Stimulated activated CD8-positive, alpha-beta memory T cell treated with anti-CD3 and anti-CD28 coated beads, Interleukin-7, amount 100 ng/mL, for 48 hours (primary cell): ENCODE measurements around the gene SWI5.
A peak's percentile ranks its signal among the peaks of the same experiment; 100 is the strongest.
"Not testable (repeated sequence)": the region's sequence is repeated elsewhere in the genome, so short reads cannot be mapped to it uniquely, and the experiment has no call there.

Source experiments
- DNase-seq, 2 donors: peaks; one replicate each; pipeline ENCODE4 v3.0.0-alpha.2; 2020; ENCODE audit warnings: low read depth in 1 of 2; ENCODE audit errors: extremely low read depth in 1 of 2

The SWI5 gene

GRCh38 chr9:128276008-128276573, at the start of gene SWI5:
Gene SWI5 (plus strand): TSS chr9:128276276.
- peak; percentile 99 to 100 for DNase-seq

- DNase-seq: no peak
Observed at GRCh38 chr9:128226412-128226801, 49.7 kb upstream of the SWI5 start.

GRCh38 chr9:128230897-128231296, 45.2 kb upstream of the SWI5 start:
- not testable (repeated sequence) for DNase-seq

- no peak for DNase-seq
Observed at GRCh38 chr9:128231638-128232527, 44.2 kb upstream of the SWI5 start.

- DNase-seq: no peak
Observed at GRCh38 chr9:128232528-128233428, 43.3 kb upstream of the SWI5 start.

DNA sequence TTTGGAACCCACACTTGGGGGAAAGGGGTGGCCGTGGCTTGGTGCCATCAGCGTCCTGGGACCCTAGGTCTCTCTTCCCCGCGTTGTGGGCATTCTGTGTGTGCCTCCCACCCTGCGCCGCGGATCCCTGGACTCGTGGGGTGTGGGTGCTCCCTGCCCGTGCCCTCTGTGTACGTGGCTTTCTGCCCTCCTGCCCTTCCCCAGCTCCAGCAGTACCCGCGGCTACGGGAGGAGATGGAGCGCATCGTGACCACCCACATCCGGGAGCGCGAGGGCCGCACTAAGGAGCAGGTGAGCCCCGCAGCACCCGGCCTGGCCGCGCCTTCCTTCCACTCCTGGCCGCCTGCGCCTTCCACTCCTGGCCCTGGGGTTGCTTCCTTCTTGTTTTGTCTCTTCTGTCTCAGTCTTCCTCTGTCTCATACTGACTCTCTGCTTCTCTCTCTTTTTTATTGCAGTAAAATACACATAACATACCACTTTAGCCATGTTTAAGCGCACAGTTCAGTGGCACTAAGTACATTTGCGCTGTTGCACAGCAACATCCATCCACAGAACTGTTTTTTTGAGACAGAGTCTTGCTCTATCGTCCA, 42.2 kb upstream of the SWI5 start:
- DNase-seq: no peak

DNA sequence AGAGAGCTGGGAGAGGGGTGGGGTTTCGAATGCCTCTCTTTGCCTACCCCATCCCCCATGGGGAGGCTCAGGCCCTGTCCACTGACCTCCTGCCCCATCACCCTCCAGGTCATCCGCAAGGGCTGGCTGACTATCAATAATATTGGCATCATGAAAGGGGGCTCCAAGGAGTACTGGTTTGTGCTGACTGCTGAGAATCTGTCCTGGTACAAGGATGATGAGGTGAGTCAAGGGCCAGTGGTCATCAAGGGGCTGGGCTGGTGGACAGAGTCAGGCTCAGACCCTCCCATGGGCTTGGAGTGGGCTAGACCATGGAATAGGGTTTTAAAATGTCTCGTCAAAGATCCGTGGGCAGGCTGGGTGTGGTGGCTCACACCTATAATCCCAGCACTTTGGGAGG, 34.0 kb upstream of the SWI5 start:
- no peak for DNase-seq

DNA sequence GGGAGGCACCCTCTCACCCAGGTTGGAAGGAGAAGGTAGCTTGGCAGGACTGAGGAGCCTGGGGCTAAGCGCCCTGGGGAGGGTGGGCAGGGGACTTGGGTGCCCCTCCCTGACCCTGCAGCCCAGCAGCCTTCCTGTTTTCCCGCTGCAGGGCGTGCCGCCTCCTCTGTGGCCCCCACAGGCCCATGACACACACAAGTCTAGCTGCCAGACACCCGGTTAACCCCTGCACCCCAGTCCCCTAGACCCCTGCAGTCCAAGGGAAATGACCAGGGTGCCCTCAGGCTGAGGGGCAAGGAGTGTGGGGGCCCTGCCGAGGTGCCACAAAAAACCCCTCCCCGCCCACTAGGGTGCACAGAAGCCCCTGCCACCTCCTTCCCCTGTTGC, 33.3 kb upstream of the SWI5 start:
- no peak for DNase-seq

DNA sequence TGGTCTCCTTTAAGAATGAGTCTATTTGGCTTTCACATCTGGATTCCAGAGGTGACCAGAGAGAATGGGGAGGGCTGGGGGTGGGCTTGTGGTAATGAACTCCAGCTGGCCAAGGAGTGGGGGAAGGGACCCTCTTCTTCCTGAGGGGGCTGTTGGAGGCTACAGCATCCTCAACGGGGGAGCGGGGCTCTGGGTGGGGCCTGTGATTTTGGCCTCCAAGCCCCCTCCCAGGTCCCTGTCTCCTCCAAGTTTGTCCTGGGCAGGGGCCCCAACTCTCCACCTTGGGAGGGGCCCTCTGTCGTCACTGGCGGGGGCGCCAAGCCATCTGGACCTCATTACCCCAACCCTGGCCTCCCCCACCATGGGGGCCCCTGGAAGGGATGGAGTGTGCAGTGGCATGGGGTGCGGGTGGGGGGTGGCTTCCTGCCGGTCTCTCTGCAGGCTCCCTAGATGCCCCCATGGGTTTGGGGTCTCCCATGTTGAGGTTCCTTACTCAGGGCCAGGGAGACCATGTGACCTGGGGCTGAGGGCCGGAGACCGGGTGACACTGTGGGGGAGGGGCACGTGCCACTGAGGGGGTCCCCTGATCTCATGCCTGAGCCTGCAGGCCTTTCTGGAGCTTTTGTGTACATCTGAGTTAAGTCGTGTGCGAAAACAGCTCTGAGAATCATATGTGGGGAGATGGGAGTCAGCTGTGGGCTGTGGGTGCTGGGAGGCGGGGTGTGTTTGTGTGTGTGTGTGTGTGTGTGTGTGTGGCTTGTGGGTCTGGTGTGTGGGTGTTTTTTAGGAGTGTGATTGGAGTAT, 32.7 kb upstream of the SWI5 start:
- DNase-seq: no peak

DNA sequence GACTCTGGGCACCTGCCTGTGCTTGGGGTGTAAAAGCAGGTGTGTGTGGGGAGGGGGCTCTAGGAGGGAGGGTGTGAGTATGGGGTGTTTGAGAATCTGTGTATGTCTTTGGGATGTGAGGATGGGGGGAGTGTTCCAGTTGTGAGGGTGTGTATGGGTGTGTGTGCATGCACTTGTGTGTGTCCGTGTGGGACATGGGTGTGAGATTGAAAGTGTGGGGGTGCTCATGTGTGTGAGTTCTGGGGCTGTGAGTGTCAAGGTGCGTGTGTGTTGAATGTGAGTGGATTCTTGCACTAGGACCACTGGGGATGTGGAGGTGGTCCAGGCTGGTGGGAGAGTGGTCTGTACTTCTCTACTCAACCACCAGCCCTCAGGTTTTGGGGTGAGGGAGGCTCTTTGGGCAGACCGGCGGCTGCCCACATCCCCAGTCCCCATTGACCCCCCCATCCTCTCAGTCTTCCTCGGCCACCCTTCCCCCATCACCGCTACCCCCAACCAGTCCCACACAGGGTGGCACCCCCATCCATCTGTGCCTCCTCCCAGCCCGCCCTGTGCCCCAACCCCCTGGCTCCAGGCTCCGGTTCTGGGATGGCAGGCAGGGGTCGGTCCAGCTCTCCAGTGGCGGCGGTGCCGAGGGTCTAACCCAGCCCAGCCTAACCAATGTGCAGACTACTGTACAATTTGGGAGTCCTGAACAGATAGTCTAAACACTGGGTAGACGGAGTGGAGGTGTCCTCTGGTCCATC, 31.8 kb upstream of the SWI5 start:
- DNase-seq: no peak

- DNase-seq: no peak
Observed at GRCh38 chr9:128244837-128245231, 31.2 kb upstream of the SWI5 start.

- no peak for DNase-seq
Observed at GRCh38 chr9:128245421-128246151, 30.5 kb upstream of the SWI5 start.

- no peak for DNase-seq
Observed at GRCh38 chr9:128246471-128246870, 29.6 kb upstream of the SWI5 start.

DNA sequence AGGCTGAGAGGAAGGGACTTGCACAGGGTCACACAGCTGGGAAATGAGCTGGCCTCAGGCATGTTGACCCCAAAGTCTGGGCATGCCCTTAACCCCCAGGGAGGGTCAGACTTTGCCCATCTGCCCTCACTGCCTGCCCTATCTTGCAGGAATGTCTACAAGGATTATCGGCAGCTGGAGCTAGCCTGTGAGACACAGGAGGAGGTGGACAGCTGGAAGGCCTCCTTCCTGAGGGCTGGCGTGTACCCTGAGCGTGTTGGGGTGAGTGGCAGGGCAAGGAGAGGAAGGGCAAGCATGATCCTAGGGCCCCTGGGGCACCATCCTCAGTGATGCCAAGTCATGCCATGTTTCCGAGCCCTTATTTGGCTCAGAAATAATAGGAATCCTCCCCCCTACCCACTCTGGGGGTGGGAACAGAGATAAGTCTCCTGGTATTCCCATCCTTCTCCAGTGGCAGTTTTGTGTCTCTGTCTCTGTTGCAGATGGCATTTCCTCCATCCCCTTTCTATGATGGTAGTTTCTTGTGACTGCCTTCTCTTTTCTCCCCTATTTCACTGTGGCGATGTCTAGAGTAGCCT, 28.8 kb upstream of the SWI5 start:
- no peak for DNase-seq

- DNase-seq: no peak
Observed at GRCh38 chr9:128249558-128249907, 26.5 kb upstream of the SWI5 start.

- DNase-seq: peak; percentile 92 to 96
Observed at GRCh38 chr9:128249908-128250838, 25.9 kb upstream of the SWI5 start.

- DNase-seq: no peak
Observed at GRCh38 chr9:128250839-128251731, 25.0 kb upstream of the SWI5 start.
